WI38 (cell line): Measurements from ENCODE around the gene CALR.

Experiments
- H3K4me3 ChIP-seq: 2 replicates; pipeline ENCODE4 v1.5.1; 2011; ENCODE audit warnings: low read depth, mild to moderate bottlenecking, control low read depth, low read length
- CTCF ChIP-seq: IDR thresholded peaks from 2 replicates; pipeline ENCODE4 v1.5.1; 2012; ENCODE audit warnings: low read depth, mild to moderate bottlenecking, control low read depth, low read length

The CALR gene

GRCh38 chr19:12987190-12987589, 48.8 kb downstream of the CALR start:
- TF ChIP-seq CTCF: no peak

GRCh38 chr19:12987781-12988180, 49.4 kb downstream of the CALR start:
- H3K4me3 ChIP-seq: no peak overlapping the region
- TF ChIP-seq CTCF: no peak

More at GRCh38 chr19:12987190-12987589, 48.8 kb downstream of the CALR start:
- H3K4me3 ChIP-seq: no peak overlapping the region

GRCh38 chr19:12990431-12990830, 52.0 kb downstream of the CALR start:
- TF ChIP-seq CTCF: no peak
- no peak overlapping the region for H3K4me3 ChIP-seq

- TF ChIP-seq CTCF: no peak
- no peak overlapping the region for H3K4me3 ChIP-seq
Measured at GRCh38 chr19:12990853-12991252, 52.4 kb downstream of the CALR start.

- TF ChIP-seq CTCF: no peak
- no peak overlapping the region for H3K4me3 ChIP-seq
Measured at GRCh38 chr19:12991296-12991695, 52.9 kb downstream of the CALR start.

GRCh38 chr19:12992729-12993128, 54.3 kb downstream of the CALR start:
- TF ChIP-seq CTCF: no peak
- no peak overlapping the region for H3K4me3 ChIP-seq

- no peak for TF ChIP-seq CTCF
- H3K4me3 ChIP-seq: no peak overlapping the region
Measured at GRCh38 chr19:12993562-12993961, 55.2 kb downstream of the CALR start.
